Endometrial microvascular endothelial cells (primary cell): ENCODE data around the gene NEK4. TPM values are rescaled to one million over a fixed set of nuclear protein-coding genes. Genes with fewer than 3 reads are reported as not detected.

Source experiments
- in situ Hi-C: cut with HindIII; loops from 2 replicates; pipeline ENCODE4 v1.10.0; 2017; ENCODE audit warnings: low sequenced_read_pairs, low pct_unique_long_range_greater_than_20kb; ENCODE audit errors: inconsistent ontology term
- total RNA-seq: library from RNA; depleted of rRNA; stranded (reverse); fragments of >200 nt; gene quantifications from one replicate; pipeline ENCODE4 v1.2.3, GENCODE V29; 2015; ENCODE audit errors: inconsistent ontology term

NEK4 gene
- 10.2 TPM for total RNA-seq

- in situ Hi-C loops = no loop called here
Measured at GRCh38 chr3:52770496-52771333, at the start of gene NEK4. Gene NEK4 (minus strand): TSS chr3:52770940. CDS start chr3:52770746, 194 bp downstream.

DNA sequence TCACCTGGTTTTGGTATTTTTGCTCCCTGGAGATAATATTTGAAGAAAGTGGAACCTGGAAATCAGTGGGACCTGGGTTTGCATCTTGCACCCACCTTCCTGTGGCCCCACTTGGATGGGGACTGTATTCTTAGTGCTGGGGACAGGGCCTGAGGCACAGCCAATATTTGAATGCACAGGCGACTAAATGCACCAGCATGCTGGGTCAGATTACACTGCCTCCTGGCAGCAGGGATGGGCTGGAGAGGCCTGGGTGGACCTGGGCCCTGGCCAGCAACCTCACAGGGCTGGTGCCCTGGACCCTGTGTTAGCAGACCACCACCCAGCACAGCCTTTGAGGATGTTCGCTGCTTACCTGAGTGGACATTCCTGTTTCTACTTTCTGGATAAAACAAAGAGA, 49.2 kb upstream of the NEK4 start:
- in situ Hi-C loops = no loop called here

GRCh38 chr3:52817860-52818259, 47.1 kb upstream of the NEK4 start:
- in situ Hi-C loops = no loop called here

DNA sequence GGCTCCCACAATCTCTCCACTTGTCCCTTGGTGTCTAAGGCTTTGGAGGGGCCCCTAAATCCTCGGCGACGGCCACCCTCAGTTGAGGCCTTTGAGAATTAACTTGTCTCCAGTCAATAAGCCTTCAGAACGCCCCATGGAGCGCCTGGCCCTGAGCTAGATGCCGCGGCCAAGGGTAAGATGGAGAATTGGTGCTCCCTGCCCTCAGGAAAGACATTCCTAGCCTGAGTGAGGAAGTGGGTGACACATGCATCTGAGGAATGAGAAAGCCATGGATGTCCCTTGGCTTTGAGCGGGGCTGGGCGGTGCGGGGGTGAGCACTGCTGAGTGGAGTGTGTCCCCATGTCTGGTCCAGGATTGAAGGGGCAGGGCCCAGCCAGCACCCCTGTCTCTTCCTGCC, 46.5 kb upstream of the NEK4 start:
- in situ Hi-C loops = no loop called here

DNA sequence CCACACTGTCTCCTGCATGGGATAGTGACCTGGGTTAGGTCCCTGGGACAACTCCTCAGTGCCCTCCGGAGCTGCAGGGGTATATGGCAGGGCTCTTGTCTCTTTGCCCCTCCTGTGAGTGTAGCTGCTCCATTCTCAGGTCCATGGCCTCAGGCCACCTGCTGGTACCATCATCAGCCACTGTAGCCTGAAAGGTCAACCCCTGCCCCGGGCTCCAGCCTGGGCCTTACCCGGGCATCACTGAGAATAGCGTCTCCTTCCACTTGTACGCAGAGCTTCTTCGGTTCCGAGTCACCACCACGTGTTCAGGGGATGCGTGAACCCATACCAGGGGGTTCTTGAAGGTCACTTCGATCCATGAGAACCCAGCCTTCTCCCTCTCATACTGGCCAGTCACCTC, 45.9 kb upstream of the NEK4 start:
- in situ Hi-C loops = no loop called here

DNA sequence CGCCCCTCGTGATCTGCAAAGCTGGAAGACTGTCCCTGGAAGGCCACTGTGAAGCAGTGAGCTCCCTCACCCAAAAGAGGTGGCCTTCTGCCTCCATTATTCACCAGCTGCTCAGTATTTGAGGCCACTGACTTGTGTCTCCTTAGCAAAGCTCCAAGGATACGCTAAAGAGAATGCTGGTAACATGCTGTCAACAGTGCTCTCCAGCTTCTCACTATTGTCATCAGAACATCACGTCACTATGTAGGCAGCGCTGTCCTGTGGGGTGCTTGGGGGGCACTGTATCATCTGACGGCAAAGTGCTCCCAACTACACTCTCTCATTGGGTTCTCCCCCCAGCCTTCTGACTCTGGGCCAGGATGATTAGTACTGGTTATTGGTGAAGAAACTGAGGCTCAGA, 45.5 kb upstream of the NEK4 start:
- in situ Hi-C loops = no loop called here

DNA sequence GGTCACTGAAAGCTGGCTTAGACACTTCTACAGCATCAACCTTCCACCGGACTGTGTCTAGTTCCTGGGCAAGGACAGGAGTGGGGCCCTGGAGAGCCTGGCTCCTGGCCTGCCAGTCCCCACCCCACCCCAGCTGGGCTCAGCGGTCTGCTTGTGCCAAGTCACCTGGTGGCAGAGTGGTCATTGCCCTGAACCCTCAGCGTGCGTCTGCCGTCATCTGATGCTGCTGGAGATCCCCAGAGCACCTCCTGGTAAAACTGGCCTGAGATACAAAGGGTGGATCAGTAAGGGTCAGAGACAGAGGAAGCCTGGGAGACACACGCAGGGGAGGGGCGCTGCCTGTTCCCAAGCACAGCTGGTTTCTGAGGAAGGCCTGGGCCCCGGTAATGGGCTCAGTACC, 43.1 kb upstream of the NEK4 start:
- in situ Hi-C loops = no loop called here

- in situ Hi-C loops = no loop called here
Measured at GRCh38 chr3:52811452-52812011, 40.8 kb upstream of the NEK4 start.

DNA sequence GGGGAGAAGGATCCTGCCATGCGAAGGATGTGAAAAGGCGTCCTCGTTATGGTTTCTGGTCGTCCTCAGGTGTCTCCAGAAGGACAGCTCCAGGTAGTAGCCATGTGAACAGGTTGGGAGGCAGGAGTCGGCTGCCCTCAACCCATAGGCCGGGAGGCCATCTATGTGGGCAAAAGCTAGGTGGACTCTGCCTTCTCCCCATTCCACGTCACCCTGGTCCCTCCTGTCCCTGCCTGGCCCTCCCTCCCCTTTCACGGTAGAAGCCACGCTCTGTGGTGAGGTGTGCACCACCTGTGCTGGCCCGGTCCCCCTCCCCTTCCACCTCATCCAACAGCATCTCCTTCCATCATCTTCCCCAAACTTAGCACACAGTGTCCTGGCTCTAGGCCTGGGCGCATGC, 40.2 kb upstream of the NEK4 start:
- in situ Hi-C loops = no loop called here

DNA sequence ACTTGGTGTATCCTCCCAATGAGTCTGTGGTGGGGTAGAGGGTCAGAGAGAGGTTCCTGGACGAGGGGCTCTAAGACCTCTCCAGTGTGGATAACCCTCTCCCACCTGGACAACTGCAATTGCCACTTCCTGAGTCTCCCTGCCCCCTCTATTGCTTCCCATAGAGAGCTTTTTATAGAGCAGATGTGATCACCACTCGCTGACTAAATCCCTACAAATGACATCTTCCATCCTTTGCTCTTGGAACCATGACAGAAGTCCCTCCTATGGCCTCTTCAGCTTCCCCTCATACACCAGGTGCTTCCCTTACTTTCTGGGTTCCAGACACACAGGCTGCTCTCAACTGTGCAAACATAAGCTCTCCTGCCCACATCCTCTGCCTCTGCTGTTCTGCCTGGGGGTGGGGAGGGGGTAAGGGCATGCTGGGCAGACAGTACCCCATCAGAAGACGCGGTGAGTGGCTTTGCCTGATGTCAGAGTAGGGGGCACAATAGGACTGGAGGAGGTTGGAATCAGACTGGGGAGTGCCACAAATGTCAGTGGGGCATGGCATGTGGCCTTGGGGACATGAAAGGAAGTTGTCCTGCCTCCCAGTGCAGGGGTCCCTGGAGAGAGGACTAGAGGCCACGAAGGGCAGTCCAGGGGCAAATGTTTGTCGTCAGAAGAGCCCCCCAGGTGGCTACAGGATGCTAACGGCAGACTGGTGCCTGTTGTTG, 39.1 kb upstream of the NEK4 start:
- in situ Hi-C loops = no loop called here

GRCh38 chr3:52809149-52809548, 38.4 kb upstream of the NEK4 start:
- in situ Hi-C loops = no loop called here

DNA sequence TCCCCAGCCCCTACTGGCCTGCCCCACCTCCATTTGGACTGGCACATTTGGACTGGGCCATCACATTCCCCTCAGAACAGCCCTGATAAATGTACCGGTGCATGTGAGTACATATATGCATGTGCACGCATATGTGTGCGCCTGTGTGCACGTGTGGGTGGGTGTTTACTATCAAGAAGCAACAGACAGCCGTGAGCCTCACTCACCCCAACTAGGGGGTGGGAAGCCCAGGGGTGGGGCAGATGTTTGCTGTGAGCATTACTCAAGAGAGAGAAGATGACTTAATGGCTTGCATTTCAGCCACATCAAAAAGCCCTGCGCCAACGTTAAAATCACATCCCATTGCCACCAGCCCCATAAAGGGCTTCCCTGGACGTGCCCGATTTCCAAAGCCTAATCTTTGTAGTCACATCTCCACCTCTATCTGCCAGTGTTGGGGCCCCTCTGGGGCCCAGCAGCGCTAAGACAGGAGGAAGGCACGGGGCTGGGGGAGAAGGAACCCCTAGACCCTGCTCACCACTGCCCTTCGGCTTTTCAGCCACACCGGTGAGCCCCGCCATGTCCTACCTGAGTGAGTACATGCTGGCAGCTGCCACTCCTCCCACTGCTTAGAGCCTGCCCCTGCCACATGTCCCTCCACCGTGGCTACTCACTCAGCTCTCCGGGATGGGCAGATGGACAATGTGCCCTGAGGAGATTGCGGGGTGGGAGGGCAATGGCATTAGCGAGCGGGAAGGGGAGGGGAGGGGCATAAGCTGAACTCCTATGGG, 34.7 kb upstream of the NEK4 start:
- in situ Hi-C loops = no loop called here

GRCh38 chr3:52801839-52802238, 31.1 kb upstream of the NEK4 start:
- in situ Hi-C loops = no loop called here

DNA sequence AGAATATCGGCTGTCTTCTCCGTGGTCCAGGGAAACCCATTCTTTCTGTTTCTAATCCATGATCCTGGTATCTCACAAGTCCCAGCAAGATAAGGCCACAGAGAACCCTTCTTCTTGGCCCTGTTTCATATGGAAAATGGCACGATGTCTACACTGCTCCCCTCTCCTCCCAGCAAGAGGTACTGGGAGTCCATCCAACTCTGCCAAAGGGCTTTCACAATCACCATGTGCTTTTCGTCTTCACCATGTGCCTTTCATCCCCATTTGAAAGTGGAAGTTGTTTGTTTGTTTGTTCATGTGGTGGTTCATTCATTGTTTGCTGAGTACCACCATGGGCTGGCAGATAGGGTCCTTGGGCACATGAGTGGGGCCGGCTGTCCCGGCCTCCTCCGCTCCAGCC, 29.3 kb upstream of the NEK4 start:
- in situ Hi-C loops = no loop called here

DNA sequence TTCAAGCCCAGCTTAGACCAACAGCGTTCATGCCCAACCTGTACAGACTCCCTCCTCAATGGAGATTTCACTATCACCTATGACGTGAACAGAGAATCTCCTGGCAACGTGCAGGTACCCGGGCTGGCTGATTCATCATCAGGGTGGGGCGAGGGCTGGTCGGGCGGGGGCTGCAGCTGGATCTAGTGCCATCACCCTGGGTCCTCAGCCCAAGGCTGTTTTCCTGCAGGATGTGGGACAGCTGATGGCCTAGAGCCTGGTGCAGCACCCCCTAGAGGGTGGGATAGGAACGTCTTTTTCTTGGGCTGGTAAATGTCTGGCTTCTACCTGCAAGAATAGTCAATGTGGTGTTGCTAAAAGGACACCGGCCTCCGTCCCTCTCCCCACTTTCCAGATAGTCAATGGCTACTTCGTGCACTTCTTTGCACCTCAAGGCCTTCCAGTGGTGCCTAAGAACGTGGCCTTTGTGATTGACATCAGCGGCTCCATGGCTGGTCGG, 28.3 kb upstream of the NEK4 start:
- in situ Hi-C loops = no loop called here

DNA sequence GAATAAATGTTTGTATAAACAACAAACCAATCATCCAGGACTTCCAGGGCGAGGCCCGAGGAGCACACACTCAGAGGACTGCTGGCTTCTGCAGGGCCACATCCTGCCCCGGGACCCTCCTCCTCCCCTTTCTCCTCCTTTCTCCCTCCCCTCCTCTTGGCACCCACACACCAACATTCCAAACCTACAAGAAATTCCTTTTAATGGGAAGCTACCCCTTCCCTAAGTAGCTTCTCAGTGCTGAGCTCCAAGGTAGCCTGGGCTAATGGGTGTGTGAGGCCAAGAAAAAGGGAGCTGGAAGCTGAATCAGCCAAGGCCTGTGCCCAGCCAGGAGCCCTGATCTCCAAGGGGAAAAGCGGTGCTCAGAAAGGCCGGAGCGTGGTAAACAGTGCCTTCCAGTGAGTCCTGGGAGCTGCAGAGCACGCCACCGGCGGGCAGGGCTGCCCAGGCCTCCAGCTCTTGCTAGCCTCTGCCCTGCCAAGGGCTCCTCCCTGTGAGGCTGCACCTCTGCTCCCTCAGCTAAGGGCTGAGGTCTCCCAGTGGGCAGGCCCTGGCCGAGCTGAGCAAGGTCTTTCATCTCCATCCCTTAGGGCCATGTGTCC, 27.7 kb upstream of the NEK4 start:
- in situ Hi-C loops = no loop called here

DNA sequence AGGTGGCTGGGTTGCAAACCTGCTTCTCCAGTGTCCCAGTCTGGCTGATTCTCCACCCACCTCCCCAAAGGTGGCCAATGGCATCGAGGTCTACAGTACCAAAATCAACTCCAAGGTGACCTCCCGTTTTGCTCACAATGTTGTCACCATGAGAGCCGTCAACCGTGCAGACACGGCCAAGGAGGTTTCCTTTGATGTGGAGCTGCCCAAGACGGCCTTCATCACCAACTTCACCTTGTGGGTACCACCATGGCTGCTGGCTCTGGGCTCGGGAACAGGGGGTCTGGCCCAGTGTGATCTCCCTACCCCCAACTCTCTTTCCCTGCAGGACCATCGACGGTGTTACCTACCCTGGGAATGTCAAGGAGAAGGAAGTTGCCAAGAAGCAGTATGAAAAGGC, 25.7 kb upstream of the NEK4 start:
- in situ Hi-C loops = no loop called here

GRCh38 chr3:52795298-52795900, 24.7 kb upstream of the NEK4 start:
- in situ Hi-C loops = no loop called here
